ENCODE results near the gene F12. TPM values are rescaled to one million over a fixed set of nuclear protein-coding genes. Genes with fewer than 3 reads are reported as not detected.

The F12 gene
- total and polyA plus RNA-seq, 2 of the 8 experiments (the other 6 are each of a cell fraction or from before 2014, with no cell fraction given) = 6.5 to 7.8 TPM

DNA sequence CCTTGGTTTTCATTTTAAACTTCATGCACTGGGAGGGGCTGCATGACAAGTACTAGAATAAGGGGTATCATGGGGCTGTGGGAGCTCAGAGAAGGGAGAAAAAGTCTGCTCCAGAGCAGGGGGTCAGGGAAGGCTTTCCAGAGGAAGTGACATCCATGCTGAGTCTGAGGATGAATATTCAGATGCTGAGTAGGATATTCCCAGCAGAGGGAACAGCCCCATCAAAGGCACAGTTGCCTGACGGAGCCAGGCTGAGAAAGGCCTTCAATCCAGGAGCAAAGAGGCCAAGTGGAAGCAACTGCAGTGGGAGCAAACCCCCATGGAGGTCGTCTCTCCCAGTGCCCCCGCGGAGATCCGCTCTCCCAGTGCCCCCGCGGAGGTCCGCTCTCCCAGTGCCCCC is 13.3 kb downstream of the F12 start:
- H3K4ac ChIP-seq (replicated peaks; ENCODE audit: insufficient read length, low read depth, low read length) = peak overlapping the region; percentile 33
- no peak overlapping the region for H3K4me3 ChIP-seq (ENCODE audit: extremely low read depth in 1 of 4, insufficient read depth in 2 of 4, low read depth in 3 of 4, low read length in 4 of 4)
- H2BK120ac ChIP-seq (replicated peaks; ENCODE audit: low read depth, low read length) = no peak overlapping the region
- no peaks in the 10 kb centered on the region for H4K20me1 ChIP-seq (replicated peaks in 1 of 2; ENCODE audit: control insufficient read depth in 1 of 2, insufficient read depth in 2 of 2, low read length in 2 of 2)
- H3K9ac ChIP-seq (replicated peaks in 1 of 4; ENCODE audit: extremely low read depth in 1 of 4, low read depth in 3 of 4, low read length in 3 of 4) = no peak overlapping the region
- H3K56ac ChIP-seq (replicated peaks; ENCODE audit: insufficient read length, low read depth, low read length) = no peak overlapping the region
- no peak overlapping the region for H3K4me2 ChIP-seq (ENCODE audit: insufficient read depth in 1 of 2, low read depth in 2 of 2, low read length in 2 of 2)
- H2AFZ ChIP-seq (ENCODE audit: low read length) = no peak overlapping the region
- whole genome bisulfite sequencing, 2 experiments (ENCODE audit: extremely low coverage in 1 of 2, insufficient coverage in 1 of 2, insufficient read length in 1 of 2, insufficient replicate concordance in 2 of 2, low coverage in 1 of 2, low lambda C conversion rate in 2 of 2, missing lambda C conversion rate in 1 of 2) = 78% methylated on average over 8 of the region's 8 CpGs; no CpG with 5 or more reads in 1 of the 2 experiments
- H3K4me1 ChIP-seq (replicated peaks in 1 of 4; ENCODE audit: control insufficient read depth in 3 of 4, insufficient read depth in 4 of 4, low read length in 3 of 4) = no peaks in the 10 kb centered on the region; a peak in 1 of 7 replicates
- H3K79me1 ChIP-seq (ENCODE audit: low read depth, low read length) = no peaks in the 10 kb centered on the region
- H2BK20ac ChIP-seq (ENCODE audit: low read length) = no peak overlapping the region
- H4K8ac ChIP-seq (ENCODE audit: extremely low read depth, insufficient read depth, low read length) = no peak overlapping the region
- DNase-seq (ENCODE audit: low read depth in 1 of 2, low spot score in 2 of 2) = no peak
- no peak overlapping the region for H3K14ac ChIP-seq (ENCODE audit: insufficient read length)
- no peak overlapping the region for H3K18ac ChIP-seq (ENCODE audit: extremely low read depth, low read length)
- peaks cover 0 to 9% (median 3%) of the 10 kb centered on the region in 4 experiments; a peak in 5 of 7 replicates for H3K27me3 ChIP-seq (replicated peaks in 1 of 4; ENCODE audit: control insufficient read depth in 3 of 4, extremely low read depth in 1 of 4, insufficient read depth in 3 of 4, low read length in 3 of 4)
- H3K9me3 ChIP-seq (ENCODE audit: insufficient read depth in 2 of 2, low read depth in 1 of 2, low read length in 1 of 2) = no peaks in the 10 kb centered on the region
- H3K23ac ChIP-seq (ENCODE audit: insufficient read length) = no peak overlapping the region
- no peaks in the 10 kb centered on the region for H3K23me2 ChIP-seq (ENCODE audit: low read depth, low read length)
- no peaks in the 10 kb centered on the region for H3K79me2 ChIP-seq (ENCODE audit: control insufficient read depth in 1 of 2, insufficient read depth in 2 of 2, low read length in 2 of 2)
- H4K91ac ChIP-seq (replicated peaks; ENCODE audit: insufficient read length, low read length) = no peak overlapping the region
- H2BK15ac ChIP-seq (ENCODE audit: low read length) = no peak overlapping the region
- no peak overlapping the region for H2BK12ac ChIP-seq (ENCODE audit: low read depth, low read length)
- FAIRE-seq = no peak
- no peak overlapping the region for H2BK5ac ChIP-seq (ENCODE audit: low read depth, low read length)
- no peak overlapping the region; the same call in 1 of the 2 replicates for H2AK5ac ChIP-seq (ENCODE audit: low read depth, low read length)
- H3K27ac ChIP-seq (ENCODE audit: low read depth, low read length) = no peak overlapping the region
- POLR2A ChIA-PET (ENCODE audit: partially characterized antibody) = interaction anchor here (0.8 kb wide), 1 partner anchor 25 kb away, joined by 3 read pairs; no protein-coding TSS in a partner anchor
- CTCF ChIA-PET (ENCODE audit: partially characterized antibody) = interaction anchor here (7.7 to 18.7 kb wide), 3 partner anchors 7 to 51 kb away, joined by 164 to 430 read pairs (median 363); partner anchors contain the start of genes PFN3 and PRR7
- H3K36me3 ChIP-seq (ENCODE audit: control insufficient read depth in 2 of 4, insufficient read depth in 4 of 4, low read length in 3 of 4) = no peaks in the 10 kb centered on the region
- no peak overlapping the region for H4K5ac ChIP-seq (ENCODE audit: insufficient read length, low read depth, low read length)
- TF ChIP-seq ASH2L (IDR thresholded peaks at IDR 0.05; ENCODE audit: low read length) = no peak
- no peak for TF ChIP-seq CBX5 (IDR thresholded peaks at IDR 0.05; ENCODE audit: low read depth, low read length)
- TF ChIP-seq TAF7 (optimal IDR thresholded peaks at IDR 0.05; ENCODE audit: borderline replicate concordance, low read depth, low read length) = no peak
- no peak for TF ChIP-seq EGR1 (IDR thresholded peaks at IDR 0.05; ENCODE audit: borderline replicate concordance, low read depth, low read length)
